DOHH2 (cell line): ENCODE results near the gene MOK.

ENCODE experiments used
- H3F3A ChIP-seq: fragments of 200-600 bp; sonication (generic), shearing (Covaris generic); 2 replicates; pipeline ENCODE4 v1.6.0; 2016; ENCODE audit warnings: antibody characterized with exemption, mild to moderate bottlenecking; ENCODE audit not compliant: control insufficient read depth, insufficient read depth
- H3K27ac ChIP-seq: fragments of 200-600 bp; sonication (generic); 2 replicates; pipeline ENCODE4 v1.5.1; 2014; ENCODE audit warnings: low read depth, mild to moderate bottlenecking, low read length, moderate library complexity
- H3K27me3 ChIP-seq: fragments of 200-600 bp; sonication (generic); 2 replicates; pipeline ENCODE4 v1.6.1; 2014; ENCODE audit warnings: mild to moderate bottlenecking, low read length, mixed read lengths; ENCODE audit not compliant: control insufficient read depth
- H3K36me3 ChIP-seq: fragments of 200-600 bp; sonication (generic); 2 replicates; pipeline ENCODE4 v1.6.1; 2014; ENCODE audit warnings: mild to moderate bottlenecking, low read length, moderate library complexity, mixed read lengths; ENCODE audit not compliant: control insufficient read depth
- H3K4me1 ChIP-seq: fragments of 200-600 bp; sonication (generic); 2 replicates; pipeline ENCODE4 v1.6.1; 2014; ENCODE audit warnings: mild to moderate bottlenecking, low read length, mixed read lengths; ENCODE audit not compliant: control insufficient read depth
- H3K4me2 ChIP-seq: fragments of 200-600 bp; sonication (generic); 2 replicates; pipeline ENCODE4 v1.6.0; 2014; ENCODE audit warnings: mild to moderate bottlenecking, low read length, moderate library complexity
- H3K4me3 ChIP-seq: fragments of 200-600 bp; sonication (generic); 2 replicates; pipeline ENCODE4 v1.5.1; 2014; ENCODE audit warnings: mild to moderate bottlenecking, low read length, mixed read lengths
- H3K79me2 ChIP-seq: fragments of 200-600 bp; sonication (generic); 2 replicates; pipeline ENCODE4 v1.6.1; 2014; ENCODE audit warnings: mild to moderate bottlenecking, low read length, mixed read lengths; ENCODE audit not compliant: control insufficient read depth
- H3K9me2 ChIP-seq: fragments of 200-600 bp; sonication (generic); replicated peaks from 2 replicates; pipeline ENCODE4 v1.6.1; 2014; ENCODE audit warnings: mild to moderate bottlenecking, low read length, mixed read lengths; ENCODE audit not compliant: control insufficient read depth
- H3K9me3 ChIP-seq: fragments of 200-600 bp; sonication (generic); 2 replicates; pipeline ENCODE4 v1.6.1; 2014; ENCODE audit warnings: antibody characterized with exemption, low read length, mixed read lengths; ENCODE audit not compliant: control insufficient read depth, insufficient read depth
- H4K20me1 ChIP-seq: fragments of 200-600 bp; sonication (generic); 2 replicates; pipeline ENCODE4 v1.6.0; 2014; ENCODE audit warnings: low read depth, mild to moderate bottlenecking, antibody characterized with exemption, low read length, moderate library complexity; ENCODE audit not compliant: control insufficient read depth, insufficient read depth
- CTCF ChIP-seq: fragments of 200-600 bp; sonication (generic); IDR thresholded peaks from one replicate; pipeline ENCODE4 v1.5.1; 2014; ENCODE audit warnings: antibody characterized with exemption, mild to moderate bottlenecking, low read depth, low read length; ENCODE audit not compliant: poor library complexity, severe bottlenecking
- EZH2phosphoT487 ChIP-seq: fragments of 200-600 bp; sonication (generic); IDR thresholded peaks from 2 replicates; pipeline ENCODE4 v1.6.1; 2017; ENCODE audit warnings: borderline replicate concordance, mild to moderate bottlenecking, antibody characterized with exemption, low read length, moderate library complexity, mixed read lengths

Gene MOK

DNA sequence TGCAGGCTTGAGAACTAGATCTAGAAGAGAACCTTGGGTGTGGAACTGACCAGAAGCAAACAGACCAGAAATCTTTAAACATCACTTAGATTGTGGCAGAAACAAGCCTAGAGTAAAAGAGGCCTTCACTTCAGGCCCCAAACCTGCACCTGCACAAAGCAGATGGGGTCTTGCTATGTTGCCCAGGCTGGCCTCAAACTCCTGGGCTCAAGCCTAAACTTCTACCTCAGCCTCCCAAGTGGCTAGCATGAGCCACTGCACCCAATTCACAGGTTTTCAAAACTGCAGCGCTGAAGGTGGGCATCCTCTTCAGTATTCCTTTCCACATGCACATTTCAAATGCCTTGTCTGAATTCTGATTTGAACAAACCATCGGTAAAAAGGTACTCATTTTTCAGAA is 19.9 kb downstream of the MOK start:
- H3K4me2 ChIP-seq = no peak overlapping the region
- no peaks in the 10 kb centered on the region for H3K36me3 ChIP-seq
- no peak overlapping the region for H3K4me3 ChIP-seq
- no peaks in the 10 kb centered on the region for H3F3A ChIP-seq
- H3K4me1 ChIP-seq = no peaks in the 10 kb centered on the region
- no peaks in the 10 kb centered on the region for H3K27me3 ChIP-seq
- H3K9me2 ChIP-seq = no peaks in the 10 kb centered on the region
- 0 out of 2 replicates have a peak, but pooled peaks cover 3% of the 10 kb centered on the region for H3K9me3 ChIP-seq
- H4K20me1 ChIP-seq = no peaks in the 10 kb centered on the region
- H3K27ac ChIP-seq = no peak overlapping the region
- TF ChIP-seq EZH2phosphoT487 = no peak
- TF ChIP-seq CTCF = no peak
- H3K79me2 ChIP-seq = no peaks in the 10 kb centered on the region

GRCh38 chr14:102283631-102284129 is 21.3 kb downstream of the MOK start:
- TF ChIP-seq CTCF = no peak
- Histone ChIP-seq H3K27me3 (no peaks in the 10 kb centered on the region), H3K4me3 (no peak overlapping the region), H4K20me1 (no peaks in the 10 kb centered on the region), H3K4me2 (no peak overlapping the region), H3K9me3 (0 out of 2 replicates have a peak, but pooled peaks cover 3% of the 10 kb centered on the region), H3K27ac (no peak overlapping the region), H3K9me2 (no peaks in the 10 kb centered on the region), H3K4me1 (no peaks in the 10 kb centered on the region), H3F3A (no peaks in the 10 kb centered on the region), H3K79me2 (no peaks in the 10 kb centered on the region), H3K36me3 (no peaks in the 10 kb centered on the region)

DNA sequence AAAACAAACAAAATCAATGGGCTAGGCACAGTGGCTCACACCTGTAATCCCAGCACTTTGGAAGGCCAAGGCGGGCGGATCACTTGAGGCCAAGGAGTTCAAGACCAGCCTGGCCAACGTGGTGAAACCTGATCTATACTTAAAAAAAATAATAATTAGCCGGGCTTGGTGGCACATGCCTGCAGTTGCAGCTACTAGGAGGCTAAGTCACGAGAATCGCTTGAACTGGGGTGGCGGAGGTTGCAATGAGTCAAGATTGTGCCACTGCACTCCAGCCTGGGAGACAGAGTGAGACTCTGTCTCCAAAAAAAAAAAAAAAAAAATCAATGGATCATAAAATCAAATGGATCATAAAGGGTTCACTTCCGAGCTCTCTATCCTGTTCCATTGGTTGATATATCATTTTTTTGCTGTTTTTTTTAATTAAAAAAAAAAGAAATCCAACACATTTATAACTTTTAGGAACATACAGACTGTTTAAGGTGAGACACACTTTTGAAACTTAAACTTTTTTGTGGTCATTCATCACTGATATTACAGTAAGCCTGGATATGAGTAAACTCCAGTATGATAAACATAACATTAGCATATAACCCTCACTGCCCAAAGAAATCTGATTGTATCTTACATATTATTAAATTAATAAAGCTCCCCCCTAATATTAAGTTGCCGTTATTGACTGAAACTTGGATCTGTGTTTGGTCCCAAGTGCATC is 22.1 kb downstream of the MOK start:
- no peaks in the 10 kb centered on the region for H3K4me1 ChIP-seq
- no peaks in the 10 kb centered on the region for H3K79me2 ChIP-seq
- no peak overlapping the region for H3K4me2 ChIP-seq
- TF ChIP-seq CTCF (no peak), EZH2phosphoT487 (no peak)
- no peaks in the 10 kb centered on the region for H3K36me3 ChIP-seq
- H3K9me3 ChIP-seq = no peaks in the 10 kb centered on the region
- H3F3A ChIP-seq = no peaks in the 10 kb centered on the region
- no peaks in the 10 kb centered on the region for H3K9me2 ChIP-seq
- no peak overlapping the region for H3K27ac ChIP-seq
- H4K20me1 ChIP-seq = no peaks in the 10 kb centered on the region
- no peaks in the 10 kb centered on the region for H3K27me3 ChIP-seq
- no peak overlapping the region for H3K4me3 ChIP-seq
